ENCODE results near the gene RANGAP1. TPM values are rescaled to one million over a fixed set of nuclear protein-coding genes. Genes with fewer than 3 reads are reported as not detected.

The RANGAP1 gene
- total RNA-seq, 1 donor from 2014 or later = 65.0 TPM

GRCh38 chr22:41290262-41291221 is 4.6 kb upstream of the RANGAP1 start:
- DNase-seq (ENCODE audit: low read depth) = peak; percentile 73
- H3K27me3 ChIP-seq (ENCODE audit: control insufficient read depth, insufficient read depth, low read length) = no peaks in the 10 kb centered on the region
- no peaks in the 10 kb centered on the region for H3K36me3 ChIP-seq (ENCODE audit: control insufficient read depth, insufficient read depth, low read length)
- H3K4me3 ChIP-seq (ENCODE audit: low read depth, low read length) = no peak overlapping the region
- TF ChIP-seq CTCF (IDR thresholded peaks at IDR 0.05; ENCODE audit: insufficient read depth, low read length, severe bottlenecking) = no peak
- no peak for FAIRE-seq

GRCh38 chr22:41289671-41290070 is 3.7 kb upstream of the RANGAP1 start:
- H3K4me3 ChIP-seq (ENCODE audit: low read depth, low read length) = no peak overlapping the region
- H3K27me3 ChIP-seq (ENCODE audit: control insufficient read depth, insufficient read depth, low read length) = no peaks in the 10 kb centered on the region
- peaks cover under 1% of the 10 kb centered on the region for H3K36me3 ChIP-seq (ENCODE audit: control insufficient read depth, insufficient read depth, low read length)
- DNase-seq (ENCODE audit: low read depth) (no peak), FAIRE-seq (no peak)
- TF ChIP-seq CTCF (IDR thresholded peaks at IDR 0.05; ENCODE audit: insufficient read depth, low read length, severe bottlenecking) = no peak

- Histone ChIP-seq H3K27me3 (ENCODE audit: control insufficient read depth, insufficient read depth, low read length) (no peaks in the 10 kb centered on the region), H3K4me3 (ENCODE audit: low read depth, low read length) (peak overlapping the region; percentile 17), H3K36me3 (ENCODE audit: control insufficient read depth, insufficient read depth, low read length) (peaks cover 5% of the 10 kb centered on the region)
- no peak for TF ChIP-seq CTCF (IDR thresholded peaks at IDR 0.05; ENCODE audit: insufficient read depth, low read length, severe bottlenecking)
- peak; percentile 94 for DNase-seq (ENCODE audit: low read depth)
- no peak for FAIRE-seq
Observed at GRCh38 chr22:41288245-41288946, 2.4 kb upstream of the RANGAP1 start.

- TF ChIP-seq CTCF (IDR thresholded peaks at IDR 0.05; ENCODE audit: insufficient read depth, low read length, severe bottlenecking) = no peak
- Histone ChIP-seq H3K36me3 (ENCODE audit: control insufficient read depth, insufficient read depth, low read length) (peaks cover 6% of the 10 kb centered on the region), H3K4me3 (ENCODE audit: low read depth, low read length) (peak overlapping the region; percentile 18), H3K27me3 (ENCODE audit: control insufficient read depth, insufficient read depth, low read length) (no peaks in the 10 kb centered on the region)
- FAIRE-seq (no peak), DNase-seq (ENCODE audit: low read depth) (no peak)
Observed at GRCh38 chr22:41286639-41287091, 678 bp upstream of the RANGAP1 start.

GRCh38 chr22:41285441-41285819 is 557 bp downstream of the RANGAP1 start:
- TF ChIP-seq CTCF (IDR thresholded peaks at IDR 0.05; ENCODE audit: insufficient read depth, low read length, severe bottlenecking) = no peak
- DNase-seq (ENCODE audit: low read depth) (peak; percentile 89), FAIRE-seq (no peak)
- H3K36me3 ChIP-seq (ENCODE audit: control insufficient read depth, insufficient read depth, low read length) = peaks cover 12% of the 10 kb centered on the region
- peak overlapping the region; percentile 86 for H3K4me3 ChIP-seq (ENCODE audit: low read depth, low read length)
- no peaks in the 10 kb centered on the region for H3K27me3 ChIP-seq (ENCODE audit: control insufficient read depth, insufficient read depth, low read length)
